ENCODE measurements around the gene EYA4.

EYA4 gene

GRCh38 chr6:133243723-133244305 is 2.7 kb downstream of the EYA4 start:
- no peak for DNase-seq (ENCODE audit: low read depth)

- DNase-seq (ENCODE audit: low read depth) = no peak
Measured at GRCh38 chr6:133244519-133244918, 3.4 kb downstream of the EYA4 start.

GRCh38 chr6:133245007-133245406 is 3.9 kb downstream of the EYA4 start:
- DNase-seq (ENCODE audit: low read depth) = no peak

DNA sequence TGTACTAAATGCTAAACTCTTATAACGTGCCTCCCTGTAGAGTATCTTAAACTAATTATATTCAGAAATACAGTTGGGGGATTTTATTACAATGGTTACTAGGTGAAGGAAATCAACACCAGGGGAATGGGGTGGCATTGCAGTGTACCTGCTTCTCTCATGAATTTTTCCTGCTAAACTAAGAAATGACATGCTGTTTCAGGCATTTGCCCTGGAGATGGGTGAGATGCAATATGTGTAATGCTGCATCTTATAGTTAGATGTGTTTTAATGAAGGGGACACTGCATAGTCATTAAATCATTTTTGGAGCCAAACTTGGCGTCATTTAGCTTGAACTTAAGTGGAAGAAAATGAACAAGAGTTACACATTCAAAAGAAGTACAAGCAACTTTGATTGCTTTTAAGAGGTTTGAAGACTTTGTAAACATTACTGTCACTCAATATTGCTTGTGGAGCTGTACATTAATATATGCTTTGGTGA is 4.3 kb downstream of the EYA4 start:
- DNase-seq (ENCODE audit: low read depth) = no peak

DNA sequence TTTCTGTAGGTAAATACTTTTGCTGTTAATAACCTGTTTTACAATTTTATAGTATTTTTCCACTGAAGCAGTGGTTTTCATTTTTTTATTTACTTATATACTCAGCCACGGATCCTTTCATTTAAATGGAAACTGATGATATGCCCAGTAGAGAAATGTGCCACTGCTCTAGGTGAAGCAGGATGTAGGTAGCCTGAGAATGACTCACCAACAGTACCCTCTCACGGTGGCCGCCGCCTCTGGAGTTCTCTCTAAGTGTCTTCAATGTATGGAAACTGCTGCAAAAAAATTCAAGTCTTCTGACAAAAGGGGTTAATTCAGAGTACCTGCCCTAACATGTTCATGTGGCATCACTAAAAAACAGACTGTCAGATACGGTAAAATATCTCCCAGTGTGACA is 6.4 kb downstream of the EYA4 start:
- DNase-seq (ENCODE audit: low read depth) = no peak

DNA sequence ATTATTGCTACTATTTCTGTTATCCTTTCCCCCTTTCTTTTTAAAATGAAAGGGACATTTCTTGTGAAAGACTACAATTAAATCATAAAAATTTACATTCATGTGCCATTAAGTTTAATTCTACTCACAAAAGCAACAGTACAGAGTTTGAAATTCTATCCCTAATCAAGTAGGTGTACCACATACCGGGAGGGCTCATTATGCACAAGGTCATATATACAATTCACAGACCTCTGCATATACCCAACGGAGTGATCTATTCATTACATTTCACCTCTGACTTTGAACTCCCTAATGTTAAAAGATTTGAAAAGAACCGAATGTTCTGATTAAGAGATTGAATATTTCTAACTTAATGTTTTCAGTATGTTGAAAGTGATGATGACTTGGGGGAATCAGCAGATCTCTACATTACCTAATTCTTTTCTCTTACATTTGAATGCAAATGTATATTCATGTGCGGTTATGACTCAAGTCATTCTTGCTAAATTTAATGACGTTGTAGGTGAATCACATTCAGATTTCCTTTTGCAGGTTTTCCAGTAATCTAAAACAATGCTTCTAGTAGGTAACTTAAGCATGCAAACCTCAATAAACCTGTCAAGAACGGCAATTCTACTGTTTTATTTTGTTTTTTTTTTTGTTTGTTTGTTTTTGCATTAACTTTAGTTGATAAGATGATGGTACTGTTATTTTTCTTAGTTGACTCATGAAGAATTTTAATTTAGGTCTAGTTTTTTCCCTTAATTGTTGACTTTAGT is 7.3 kb downstream of the EYA4 start:
- no peak for DNase-seq (ENCODE audit: low read depth)

GRCh38 chr6:133251688-133252087 is 10.5 kb downstream of the EYA4 start:
- DNase-seq (ENCODE audit: low read depth) = no peak

DNA sequence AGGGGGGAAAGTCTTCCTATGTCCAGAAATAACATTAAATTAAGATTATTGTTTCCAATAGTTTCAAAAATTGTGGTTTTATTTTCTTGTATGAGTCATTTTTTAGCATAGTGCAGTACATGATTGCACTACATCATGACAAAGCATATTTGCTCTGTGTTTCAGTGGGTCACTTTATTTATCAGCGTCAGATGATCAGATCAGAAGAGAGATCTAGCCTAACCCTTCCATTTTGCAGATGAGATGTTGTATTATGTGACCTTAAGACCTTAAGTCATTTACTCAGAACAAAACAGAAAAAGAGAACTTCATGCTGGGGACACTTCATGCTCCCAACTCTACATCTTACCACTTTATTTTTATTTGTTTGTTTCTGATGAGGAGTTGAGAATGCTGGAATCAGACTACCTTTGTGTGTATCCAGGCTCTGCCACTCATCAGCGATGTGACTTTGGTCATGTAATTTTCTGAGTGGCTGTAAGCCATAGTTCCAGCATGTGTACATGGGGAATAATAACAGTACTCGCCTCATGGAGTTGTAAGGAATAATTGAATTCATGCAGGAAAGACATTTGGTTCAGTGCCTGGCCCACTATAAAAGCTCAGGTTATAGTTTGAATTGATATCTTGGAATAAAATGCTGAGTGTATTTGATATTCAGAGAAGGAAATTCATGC is 13.5 kb downstream of the EYA4 start:
- no peak for DNase-seq (ENCODE audit: low read depth)

DNA sequence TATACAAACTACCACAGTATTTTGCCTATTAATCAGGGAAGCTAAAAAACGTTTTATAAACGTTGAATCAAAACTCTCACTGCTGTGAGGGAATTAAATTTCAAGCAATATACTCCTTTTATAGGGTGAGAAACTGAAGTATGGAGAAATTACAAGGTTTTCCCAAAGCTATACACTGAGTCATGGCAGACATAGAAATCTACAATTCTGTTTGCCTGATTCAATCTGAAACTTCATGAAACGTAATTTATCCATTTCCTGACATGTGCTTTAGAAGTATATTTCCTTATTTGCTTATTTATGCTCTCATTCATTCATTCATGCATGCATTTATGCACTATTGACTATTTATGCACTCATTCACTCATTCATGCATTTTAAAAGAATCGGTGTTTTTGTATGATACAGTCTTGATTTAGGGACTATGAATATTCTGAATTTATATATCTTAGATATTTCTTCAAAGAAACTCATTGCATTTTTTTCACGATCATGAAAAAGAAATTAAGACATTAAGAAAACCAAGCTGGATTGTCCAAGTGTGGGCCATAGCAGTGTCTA is 16.5 kb downstream of the EYA4 start:
- no peak for DNase-seq (ENCODE audit: low read depth)

- DNase-seq (ENCODE audit: low read depth) = no peak
Measured at GRCh38 chr6:133259561-133259960, 18.4 kb downstream of the EYA4 start.

DNA sequence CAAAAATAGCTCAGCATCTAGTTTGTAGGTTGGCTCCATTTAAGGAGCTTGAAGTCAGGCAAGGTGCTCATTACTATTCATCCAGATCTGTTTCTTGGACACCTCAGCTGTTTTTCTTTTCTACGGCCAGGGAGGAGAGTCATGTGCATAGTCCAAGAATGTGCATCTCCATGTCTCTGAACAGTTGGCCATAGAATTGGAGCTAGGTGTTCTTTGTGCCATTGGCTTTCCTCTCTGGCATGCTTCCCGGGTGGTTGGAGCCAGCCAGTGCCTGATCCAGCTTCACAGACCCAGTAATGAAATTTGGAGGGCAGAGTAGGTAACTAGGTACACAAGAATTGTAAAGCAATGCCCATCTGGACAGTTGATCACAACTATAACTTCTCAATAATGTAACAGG is 21.6 kb downstream of the EYA4 start:
- DNase-seq (ENCODE audit: low read depth) = no peak

DNA sequence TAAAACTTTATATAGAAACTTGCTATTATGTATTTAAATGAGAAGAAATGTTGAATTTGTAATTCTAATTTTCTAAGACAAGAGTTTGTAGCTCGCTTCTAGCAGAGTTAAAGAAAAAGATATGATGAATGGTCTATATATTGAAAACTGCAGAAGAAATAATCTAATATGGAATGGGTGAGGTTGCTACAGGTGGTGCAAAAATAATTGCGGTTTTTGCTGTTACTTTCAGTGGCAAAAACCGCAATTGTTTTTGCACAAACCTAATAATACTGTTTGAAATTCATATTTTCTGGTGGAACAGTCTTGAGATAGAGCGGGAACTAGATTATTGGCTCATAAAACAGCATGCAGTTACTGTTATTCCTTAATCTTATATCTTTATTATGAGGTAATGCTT is 23.9 kb downstream of the EYA4 start:
- no peak for DNase-seq (ENCODE audit: low read depth)

DNA sequence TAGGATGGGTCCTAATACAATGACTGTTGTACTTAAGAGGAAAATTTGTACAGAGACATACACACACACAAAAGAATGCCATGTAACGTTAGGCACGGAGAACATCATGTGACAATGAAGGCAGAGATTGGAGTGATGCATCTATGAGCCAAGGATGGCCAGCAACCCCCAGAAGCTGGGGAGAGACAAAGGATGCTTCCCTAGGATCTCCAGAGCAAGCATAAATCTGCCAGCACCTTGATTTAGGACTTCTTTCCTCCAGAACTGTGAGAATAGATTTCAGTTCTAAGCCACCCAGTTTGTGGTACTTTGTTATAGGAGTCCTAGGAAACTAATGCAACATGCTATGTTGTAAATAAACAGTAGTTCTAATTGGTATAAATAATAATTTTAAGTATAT is 25.0 kb downstream of the EYA4 start:
- DNase-seq (ENCODE audit: low read depth) = no peak

- DNase-seq (ENCODE audit: low read depth) = no peak
Measured at GRCh38 chr6:133268621-133269020, 27.5 kb downstream of the EYA4 start.

- no peak for DNase-seq (ENCODE audit: low read depth)
Measured at GRCh38 chr6:133274813-133275212, 33.7 kb downstream of the EYA4 start.

GRCh38 chr6:133275213-133275612 is 34.1 kb downstream of the EYA4 start:
- DNase-seq (ENCODE audit: low read depth) = no peak

DNA sequence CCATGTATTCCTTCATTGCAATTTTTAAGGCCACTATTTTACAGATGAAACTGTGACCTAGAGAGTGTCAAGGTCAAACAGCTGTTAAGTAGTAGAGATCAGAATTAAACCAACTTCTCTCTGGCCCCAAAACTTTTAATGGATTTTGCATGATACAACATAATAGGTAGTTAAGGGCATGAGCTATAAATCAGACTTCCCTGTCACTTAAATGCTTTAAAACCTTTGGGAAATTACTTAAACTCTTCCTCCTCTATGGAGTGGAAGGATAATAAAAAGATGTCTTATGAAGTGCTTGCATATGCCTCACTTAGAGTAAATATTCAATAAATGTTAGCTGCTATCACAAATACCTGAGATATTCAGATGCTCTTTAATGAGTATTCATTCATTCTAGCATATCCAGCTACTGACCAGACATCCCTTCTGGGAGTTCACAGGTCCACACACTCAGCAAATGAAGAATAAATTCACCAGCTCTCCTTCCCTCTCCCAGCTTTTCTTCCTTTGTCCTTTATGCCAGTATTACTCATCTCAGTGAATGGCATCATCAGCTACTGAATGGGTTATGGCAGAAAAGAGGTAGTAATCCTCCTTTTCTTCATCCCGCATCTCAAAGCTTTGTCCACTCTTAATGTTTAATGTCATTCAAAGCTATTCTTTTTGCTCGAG is 36.2 kb downstream of the EYA4 start:
- no peak for DNase-seq (ENCODE audit: low read depth)

DNA sequence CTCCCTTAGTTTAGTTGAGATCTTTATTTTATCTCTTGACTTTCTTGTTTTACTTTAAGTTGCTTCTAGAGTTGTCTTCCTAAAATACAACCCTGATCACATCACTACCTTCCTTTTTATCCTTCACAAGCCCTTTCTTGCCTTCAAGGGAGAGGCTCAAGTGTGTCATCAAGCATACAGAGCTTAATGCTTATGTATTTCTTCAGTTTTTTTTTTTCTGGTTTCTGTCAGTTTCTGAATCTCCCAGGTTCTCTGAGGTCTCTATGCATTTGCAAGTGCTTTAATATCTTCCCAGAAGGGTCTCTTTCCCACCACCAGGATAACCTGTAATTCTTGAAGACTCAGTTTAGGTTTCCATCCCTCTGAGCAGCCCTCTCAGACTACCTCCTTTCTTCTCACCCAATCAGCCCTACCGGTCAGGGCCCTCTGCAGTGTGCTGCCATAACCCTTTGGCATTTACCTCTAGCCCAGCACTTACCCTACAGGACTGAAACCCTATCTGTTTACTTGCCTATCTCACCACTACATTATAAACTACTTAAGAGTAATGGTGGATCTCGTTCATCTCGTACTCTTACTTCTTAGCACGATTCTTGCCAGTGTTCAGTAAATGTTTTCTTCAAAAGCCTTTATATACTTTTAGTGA is 36.9 kb downstream of the EYA4 start:
- DNase-seq (ENCODE audit: low read depth) = no peak

DNA sequence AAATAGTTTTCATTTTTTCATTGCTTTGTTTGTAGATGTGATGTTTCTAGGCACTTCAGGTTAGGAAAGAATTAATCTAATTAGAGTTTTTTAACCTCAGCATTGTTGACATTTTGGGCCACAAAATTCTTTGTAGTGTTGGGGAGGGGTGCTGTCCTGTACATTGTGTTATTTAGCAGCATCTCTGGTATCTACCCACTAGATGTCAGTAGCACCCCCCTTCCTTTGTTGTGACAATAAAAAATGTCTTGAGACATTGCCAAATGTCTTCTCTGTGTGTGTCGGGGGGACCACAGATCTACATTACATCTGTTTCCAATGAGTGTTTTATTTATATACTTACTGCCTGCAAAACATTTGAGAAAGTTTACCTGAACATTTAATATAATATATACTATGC is 45.6 kb downstream of the EYA4 start:
- DNase-seq (ENCODE audit: low read depth) = no peak

DNA sequence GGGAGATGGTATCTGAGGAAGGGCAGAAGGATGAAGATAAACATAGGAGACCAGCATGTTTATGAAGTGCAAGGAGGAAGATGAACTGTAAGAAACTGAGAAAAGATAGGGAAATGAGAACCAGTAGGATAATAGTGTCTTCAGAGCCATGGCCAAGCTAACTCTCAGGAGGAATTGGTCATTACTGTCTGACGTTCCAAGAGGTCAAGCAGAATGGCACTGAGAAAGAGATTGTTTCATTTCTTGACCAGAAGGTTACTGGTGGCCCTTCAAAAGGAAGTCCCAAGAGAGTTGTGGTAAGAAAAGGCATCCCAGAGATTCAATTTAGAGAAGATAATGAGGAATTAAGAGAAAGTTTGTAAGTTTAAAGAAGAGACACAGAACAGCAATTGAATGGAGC is 47.5 kb downstream of the EYA4 start:
- no peak for DNase-seq (ENCODE audit: low read depth)

DNA sequence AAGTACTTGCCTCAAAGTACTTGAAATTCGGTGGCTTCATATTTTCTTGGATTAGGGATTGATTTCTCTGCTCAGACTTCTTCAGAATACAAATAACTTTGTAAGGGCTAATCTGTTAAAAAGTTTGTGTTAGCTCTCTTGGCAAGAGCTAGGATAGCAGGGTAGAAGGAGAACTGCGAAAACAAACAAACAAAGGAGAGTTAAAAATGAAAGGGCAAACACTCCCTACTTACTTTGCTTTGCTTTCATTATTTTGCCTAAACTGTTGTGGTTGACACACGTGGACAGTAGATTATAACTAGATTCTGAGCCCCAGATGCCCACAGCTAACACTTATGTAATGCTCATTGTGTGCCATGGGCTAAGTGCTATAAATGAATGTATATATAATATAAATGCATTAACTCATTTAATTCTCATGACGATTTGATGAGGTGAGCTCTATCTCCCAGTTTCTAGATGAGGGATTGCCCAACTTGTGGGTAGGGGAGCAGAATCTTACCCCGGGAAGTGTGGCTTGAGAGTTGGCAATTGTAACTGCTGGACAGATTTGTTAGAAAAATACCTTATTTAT is 48.7 kb downstream of the EYA4 start:
- no peak for DNase-seq (ENCODE audit: low read depth)

DNA sequence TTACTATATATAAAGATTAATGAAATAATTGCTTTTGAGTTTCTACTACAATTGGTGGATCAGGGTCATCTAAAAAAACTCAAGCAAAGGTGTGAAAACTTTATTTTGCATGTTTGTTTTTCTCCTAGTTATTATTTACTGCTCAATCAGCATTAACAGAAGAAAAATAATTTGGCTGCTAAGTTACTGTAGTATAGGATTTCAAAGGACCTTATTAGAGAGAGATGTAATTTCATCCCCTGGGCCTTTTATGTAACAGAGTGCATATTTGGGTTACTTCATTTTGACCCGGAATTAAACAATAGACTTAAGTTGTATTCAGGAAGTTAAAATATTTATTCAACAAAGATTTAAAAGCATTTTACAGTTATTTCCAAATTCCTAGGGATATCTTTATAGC is 49.8 kb downstream of the EYA4 start:
- DNase-seq (ENCODE audit: low read depth) = no peak

Data from activated T-cell treated with anti-CD3 and anti-CD28 coated beads for 24 hours (primary cell).